GM12864 (cell line): ENCODE results near the gene CLASP1.

Experiments used
- DNase-seq: peaks from one replicate; pipeline ENCODE4 v3.0.0-alpha.2; 2011; ENCODE audit warnings: low read depth
- H3K4me3 ChIP-seq: 2 replicates; pipeline ENCODE4 v1.5.1; 2011; ENCODE audit warnings: mild to moderate bottlenecking, low read depth, low read length, control low read depth
- TF ChIP-seq, protein P1 (sequence below): IDR thresholded peaks from 2 replicates; pipeline ENCODE4 v1.5.1; 2011; ENCODE audit warnings: low read depth, mild to moderate bottlenecking, moderate library complexity, low read length, control low read depth, inconsistent platforms; ENCODE audit errors: missing control alignments

The CLASP1 gene

DNA sequence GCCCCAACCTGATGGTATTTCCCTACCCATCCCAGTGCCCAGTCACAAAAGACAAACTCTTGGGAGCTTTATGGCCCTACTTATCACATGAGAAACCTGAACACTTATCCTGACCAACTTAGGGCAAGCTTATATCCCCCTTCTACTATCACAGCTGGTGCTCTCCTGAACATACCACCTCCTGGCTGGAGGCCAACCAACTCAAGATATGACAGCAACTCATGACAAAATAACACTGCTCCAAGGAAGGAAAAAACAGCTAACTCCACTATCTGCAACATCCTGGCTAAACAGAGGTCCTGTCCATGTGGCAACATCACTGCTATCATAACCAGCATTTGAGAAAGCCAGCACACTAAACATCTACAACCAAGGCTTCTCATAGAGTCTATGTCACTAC is 20.9 kb upstream of the CLASP1 start:
- TF ChIP-seq, protein P1, sequence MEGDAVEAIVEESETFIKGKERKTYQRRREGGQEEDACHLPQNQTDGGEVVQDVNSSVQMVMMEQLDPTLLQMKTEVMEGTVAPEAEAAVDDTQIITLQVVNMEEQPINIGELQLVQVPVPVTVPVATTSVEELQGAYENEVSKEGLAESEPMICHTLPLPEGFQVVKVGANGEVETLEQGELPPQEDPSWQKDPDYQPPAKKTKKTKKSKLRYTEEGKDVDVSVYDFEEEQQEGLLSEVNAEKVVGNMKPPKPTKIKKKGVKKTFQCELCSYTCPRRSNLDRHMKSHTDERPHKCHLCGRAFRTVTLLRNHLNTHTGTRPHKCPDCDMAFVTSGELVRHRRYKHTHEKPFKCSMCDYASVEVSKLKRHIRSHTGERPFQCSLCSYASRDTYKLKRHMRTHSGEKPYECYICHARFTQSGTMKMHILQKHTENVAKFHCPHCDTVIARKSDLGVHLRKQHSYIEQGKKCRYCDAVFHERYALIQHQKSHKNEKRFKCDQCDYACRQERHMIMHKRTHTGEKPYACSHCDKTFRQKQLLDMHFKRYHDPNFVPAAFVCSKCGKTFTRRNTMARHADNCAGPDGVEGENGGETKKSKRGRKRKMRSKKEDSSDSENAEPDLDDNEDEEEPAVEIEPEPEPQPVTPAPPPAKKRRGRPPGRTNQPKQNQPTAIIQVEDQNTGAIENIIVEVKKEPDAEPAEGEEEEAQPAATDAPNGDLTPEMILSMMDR, result no peak
- H3K4me3 ChIP-seq, result no peak overlapping the region
- DNase-seq, result no peak

DNA sequence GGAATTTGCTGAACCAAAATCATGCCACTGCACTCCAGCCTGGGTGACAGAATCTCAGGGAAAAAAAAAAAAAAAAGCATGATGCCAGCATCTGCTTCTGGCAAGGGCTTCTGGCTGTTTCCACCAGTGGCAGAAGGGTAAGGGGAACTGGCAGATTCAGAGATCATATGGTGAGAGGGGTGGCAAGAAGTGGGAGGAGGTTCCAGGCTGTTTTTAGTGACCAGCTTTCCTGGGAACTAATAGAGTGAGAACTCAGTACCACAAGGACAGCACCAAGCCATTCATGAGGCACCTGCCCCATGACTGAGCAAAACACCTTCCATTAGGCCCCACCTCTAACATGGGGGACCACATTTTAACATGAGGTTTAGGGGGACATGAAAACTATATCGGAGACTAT is 18.4 kb upstream of the CLASP1 start:
- TF ChIP-seq, protein P1, result no peak
- no peak for DNase-seq

DNA sequence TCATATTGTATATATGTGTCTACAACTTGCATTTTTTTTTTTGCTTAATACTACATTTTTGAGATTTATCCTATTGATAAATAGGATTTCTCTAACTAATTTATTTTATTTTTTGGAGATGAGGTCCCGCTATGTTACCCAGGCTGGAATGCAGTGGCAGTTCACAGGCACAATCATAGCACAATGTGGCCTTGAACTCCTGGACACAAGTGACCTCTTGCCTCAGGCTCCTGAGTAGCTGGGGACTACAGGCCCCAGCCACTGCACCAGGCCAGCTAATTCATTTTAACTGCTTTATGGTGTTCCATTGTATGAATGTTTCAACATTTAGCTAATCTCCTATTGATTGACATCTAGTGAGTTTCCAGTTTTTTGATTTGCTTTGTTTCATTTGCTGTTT is 16.8 kb upstream of the CLASP1 start:
- no peak for DNase-seq
- TF ChIP-seq, protein P1, result no peak
- H3K4me3 ChIP-seq, result no peak overlapping the region

More for the DNA sequence above, 18.4 kb upstream of the CLASP1 start:
- H3K4me3 ChIP-seq, result no peak overlapping the region

DNA sequence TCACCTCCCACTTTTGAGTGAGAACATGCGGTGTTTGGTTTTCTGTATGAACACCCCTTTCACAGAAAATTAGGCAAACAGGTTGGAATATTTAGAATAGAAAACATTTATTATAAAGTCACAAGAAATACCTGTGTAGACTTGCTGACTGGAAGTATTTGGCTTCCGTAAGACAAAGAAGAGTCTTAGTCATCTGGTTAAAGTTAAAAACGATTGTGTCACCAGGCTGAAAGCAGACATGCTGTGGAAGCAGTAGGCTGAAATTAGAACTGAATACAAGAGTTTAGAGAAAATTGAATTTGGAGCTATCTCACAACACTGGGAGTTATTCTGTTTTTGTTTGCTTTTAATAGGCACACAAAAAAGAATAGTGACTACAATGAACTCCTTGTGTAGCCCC is 16.2 kb upstream of the CLASP1 start:
- TF ChIP-seq, protein P1, result no peak
- DNase-seq, result no peak

DNA sequence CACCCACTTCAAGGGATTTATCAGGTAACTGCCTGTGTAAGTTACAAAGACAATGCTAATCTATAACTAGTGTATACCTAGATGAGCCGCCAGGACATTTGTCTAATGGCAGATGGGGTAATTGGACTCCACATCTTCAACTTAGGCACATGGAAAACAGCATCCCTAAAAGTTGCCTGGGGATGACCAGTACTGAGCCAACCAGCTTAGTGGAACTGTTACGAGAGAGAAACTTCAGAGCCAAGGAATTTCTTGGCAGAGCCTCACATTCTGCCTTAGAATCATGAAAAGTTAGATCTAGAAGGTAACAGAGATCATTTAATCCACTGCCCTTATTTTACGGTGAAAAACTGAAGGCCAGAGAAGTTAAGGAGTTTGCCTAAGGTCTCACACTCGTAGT is 15.5 kb upstream of the CLASP1 start:
- TF ChIP-seq, protein P1, result no peak
- DNase-seq, result no peak
- H3K4me3 ChIP-seq, result no peak overlapping the region

More for the DNA sequence above, 16.2 kb upstream of the CLASP1 start:
- no peak overlapping the region for H3K4me3 ChIP-seq

DNA sequence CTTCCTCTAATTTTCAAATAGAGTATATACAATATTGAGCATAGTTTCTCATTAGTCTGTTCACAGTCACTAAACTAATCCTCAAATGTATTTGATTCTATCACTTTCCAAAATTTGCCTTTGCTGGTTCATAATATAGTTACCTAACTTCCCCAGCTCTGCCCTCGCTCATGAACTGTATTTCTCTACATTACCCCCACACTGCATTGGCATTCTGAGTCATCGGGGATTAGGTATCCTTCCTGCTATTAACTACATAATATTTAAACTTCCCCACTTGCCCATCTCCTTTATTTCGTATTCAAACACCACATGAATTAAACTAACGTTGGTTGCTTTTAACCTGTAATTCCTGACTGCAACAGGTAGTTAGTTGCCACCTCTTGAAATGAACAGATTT is 14.8 kb upstream of the CLASP1 start:
- TF ChIP-seq, protein P1, result no peak
- DNase-seq, result no peak
- no peak overlapping the region for H3K4me3 ChIP-seq

DNA sequence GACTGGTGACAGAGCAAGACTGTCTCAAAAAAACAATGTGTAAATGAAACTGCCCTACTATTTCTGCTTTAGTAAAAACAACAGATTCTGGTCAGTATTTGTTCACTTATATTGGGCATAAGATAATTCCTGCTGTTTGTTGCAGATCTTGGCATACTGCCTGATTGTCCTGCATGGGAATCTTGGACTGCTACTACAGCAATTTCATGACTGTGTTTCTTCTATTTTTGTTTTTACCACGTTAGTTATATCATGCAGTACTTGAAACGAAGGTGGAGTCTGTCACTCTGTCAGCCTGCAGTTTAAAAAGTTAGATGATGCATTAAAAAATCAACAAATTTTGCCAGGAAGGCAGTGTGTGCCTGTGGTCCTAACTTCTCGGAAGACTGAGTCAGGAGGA is 14.2 kb upstream of the CLASP1 start:
- TF ChIP-seq, protein P1, result no peak

More for the DNA sequence above, 14.2 kb upstream of the CLASP1 start:
- H3K4me3 ChIP-seq, result no peak overlapping the region
- no peak for DNase-seq
